Right lobe of liver (tissue), 4 donors: ENCODE data around the gene PPEF1.

Experiments used
- CTCF ChIP-seq, 4 donors: fragments of 200-600 bp in 3 of 4; fragments of 450-650 bp in 1 of 4; IDR thresholded peaks; one replicate each; pipeline versions ENCODE4 v1.5.1 to v1.8.0; 2016 to 2022; ENCODE audit warnings: antibody characterized with exemption in 4 of 4, mild to moderate bottlenecking in 2 of 4
- POLR2A ChIP-seq: fragments of 450-650 bp; IDR thresholded peaks from one replicate; pipeline ENCODE4 v1.6.1; 2017; ENCODE audit warnings: antibody characterized with exemption, mild to moderate bottlenecking
- donor health status: DM: no; HTN: no; CAD: no.
- donor health status: DM: no; HTN: no; CAD: no.
- donor health status: DM: no; HTN: yes; CAD: no.

- no peak for TF ChIP-seq CTCF (IDR thresholded peaks at IDR 0.05)
- TF ChIP-seq POLR2A: no peak
Observed at GRCh38 chrX:18692541-18692940, 14.9 kb upstream of the PPEF1 start.
